Activated CD8-positive, alpha-beta T cell treated with anti-CD3 and anti-CD28 coated beads, Interleukin-2, amount 10 ng/mL, durations not matched to agents 7 days and 5 days (primary cell): ENCODE data around the gene ZNF785. TPM values are rescaled to one million over a fixed set of nuclear protein-coding genes. Genes with fewer than 3 reads are reported as not detected.

Experiments used
- total RNA-seq, 2 experiments: library from RNA; stranded (reverse); gene quantifications; one replicate each; pipeline ENCODE4 v1.2.3, GENCODE V29; 2021

Gene ZNF785
- total RNA-seq, 2 experiments from 2014 or later = 11.7 to 13.7 TPM

Other genes with a start within 250 kb of the ZNF785 start
- gene CD2BP2, start 230.4 kb downstream of the ZNF785 start, total RNA-seq = 10 to 100 TPM; 62.7 to 67.5 TPM
- gene TBC1D10B, start 215.2 kb downstream of the ZNF785 start, total RNA-seq = 10 to 100 TPM; 75.4 to 75.7 TPM
- gene MYL11, start 210.9 kb downstream of the ZNF785 start, total RNA-seq = 1 to 10 TPM in 1 of 2 experiments, not detected in 1; 1.3 TPM
- gene SEPTIN1, start 203.1 kb downstream of the ZNF785 start, total RNA-seq = 100 to 1,000 TPM; 321 to 342 TPM
- 10 to 100 TPM; 13.5 to 13.8 TPM for gene ZNF48, start 190.3 kb downstream of the ZNF785 start, total RNA-seq
- 1 to 10 TPM; 3.3 to 3.9 TPM for gene ZNF771, start 178.1 kb downstream of the ZNF785 start, total RNA-seq
- 10 to 100 TPM; 87.3 to 92.8 TPM for gene DCTPP1, start 155.7 kb downstream of the ZNF785 start, total RNA-seq
- 10 to 100 TPM; 64.6 to 68.7 TPM for gene SEPHS2, start 139.8 kb downstream of the ZNF785 start, total RNA-seq
- gene ITGAL, start 113.0 kb downstream of the ZNF785 start, total RNA-seq = 100 to 1,000 TPM; 458 to 471 TPM
- gene ZNF768, start 59.1 kb downstream of the ZNF785 start, total RNA-seq = 1 to 10 TPM; 6.7 to 7.0 TPM
- gene ZNF747, start 50.8 kb downstream of the ZNF785 start, total RNA-seq = 10 to 100 TPM in 1 of 2 experiments, 1 to 10 TPM in 1; 8.9 to 10.8 TPM
- 10 to 100 TPM; 15.2 to 15.4 TPM for gene ZNF764, start 27.3 kb downstream of the ZNF785 start, total RNA-seq
- gene ZNF688, start 14.0 kb downstream of the ZNF785 start, total RNA-seq = 10 to 100 TPM; 12.5 to 13.4 TPM
- 10 to 100 TPM; 12.0 to 13.4 TPM for gene ZNF689, start 24.7 kb upstream of the ZNF785 start, total RNA-seq
- 10 to 100 TPM; 87.6 to 91.4 TPM for gene PRR14, start 65.3 kb upstream of the ZNF785 start, total RNA-seq
- gene FBRS, start 72.7 kb upstream of the ZNF785 start, total RNA-seq = 100 to 1,000 TPM in 1 of 2 experiments, 10 to 100 TPM in 1; 85.2 to 100 TPM
- gene SRCAP, start 113.5 kb upstream of the ZNF785 start, total RNA-seq = 10 to 100 TPM; 75.2 to 76.0 TPM
- gene PHKG2, start 162.7 kb upstream of the ZNF785 start, total RNA-seq = 10 to 100 TPM; 42.1 to 43.7 TPM
- 1 to 10 TPM; 4.4 to 4.8 TPM for gene CFAP119, start 176.4 kb upstream of the ZNF785 start, total RNA-seq
- 100 to 1,000 TPM; 100 to 102 TPM for gene RNF40, start 176.6 kb upstream of the ZNF785 start, total RNA-seq
- 1 to 10 TPM; 1.7 to 1.9 TPM for gene ZNF629, start 201.5 kb upstream of the ZNF785 start, total RNA-seq